H1 (cell line): ENCODE results near the gene CCDC102A.

Experiments
- BCL11A ChIP-seq, 2 experiments: IDR thresholded peaks; one replicate each; pipeline ENCODE4 v1.6.1; 2011; ENCODE audit warnings: low read depth in 2 of 2, low read length in 2 of 2, mild to moderate bottlenecking in 2 of 2
- CREB1 ChIP-seq: IDR thresholded peaks from 2 replicates; pipeline ENCODE4 v1.6.1; 2012; ENCODE audit warnings: inconsistent platforms
- CTCF ChIP-seq, 3 experiments: IDR thresholded peaks; 1 replicate in 2 of 3; 2 replicates in 1 of 3; pipeline versions ENCODE4 v1.5.1 to v1.6.1; 2011; ENCODE audit warnings: low read length in 3 of 3, mild to moderate bottlenecking in 3 of 3, inconsistent platforms in 2 of 3, low read depth in 1 of 3, moderate library complexity in 1 of 3; ENCODE audit not compliant: insufficient read depth in 1 of 3; ENCODE audit errors: control extremely low read depth in 1 of 3
- EP300 ChIP-seq, 2 experiments: IDR thresholded peaks; 1 replicate in 1 of 2; 2 replicates in 1 of 2; pipeline ENCODE4 v1.6.1; 2011 to 2012; ENCODE audit warnings: low read depth in 2 of 2, low read length in 2 of 2, mild to moderate bottlenecking in 2 of 2, borderline replicate concordance in 1 of 2, inconsistent platforms in 1 of 2, moderate library complexity in 1 of 2
- EZH2 ChIP-seq: fragments of 200-600 bp; sonication (generic); IDR thresholded peaks from 2 replicates; pipeline ENCODE4 v1.7.1; 2012; ENCODE audit warnings: low read depth, mild to moderate bottlenecking, moderate library complexity, low read length, inconsistent platforms; ENCODE audit not compliant: severe bottlenecking
- GABPA ChIP-seq: IDR thresholded peaks from 2 replicates; pipeline ENCODE4 v1.6.1; 2011; ENCODE audit warnings: mild to moderate bottlenecking, low read length, moderate library complexity, borderline replicate concordance; ENCODE audit not compliant: insufficient read depth
- JUND ChIP-seq: IDR thresholded peaks from 2 replicates; pipeline ENCODE4 v1.6.1; 2011; ENCODE audit warnings: mild to moderate bottlenecking, improper control_type of control experiment, low read length

GRCh38 chr16:57510016-57510871 is 26.1 kb downstream of the CCDC102A start:
- TF ChIP-seq JUND (no peak), EZH2 (no peak), CTCF (IDR thresholded peaks at IDR 0.05; ENCODE audit: control extremely low read depth in 1 of 3, insufficient read depth in 1 of 3, low read depth in 1 of 3, low read length in 3 of 3) (no peak), GABPA (no peak), EP300 (IDR thresholded peaks at IDR 0.05; ENCODE audit: borderline replicate concordance in 1 of 2, low read depth in 2 of 2, low read length in 2 of 2) (no peak), BCL11A (IDR thresholded peaks at IDR 0.05; ENCODE audit: low read depth in 2 of 2, low read length in 2 of 2) (no peak), CREB1 (no peak)
